Measurements from ENCODE around the gene DNAJC22. TPM values are rescaled to one million over a fixed set of nuclear protein-coding genes. Genes with fewer than 3 reads are reported as not detected.

Gene DNAJC22
- total and polyA plus RNA-seq, 2 of the 13 experiments (the other 11 are each of a cell fraction or from before 2014, with no cell fraction given), result 25.2 to 31.7 TPM

DNA sequence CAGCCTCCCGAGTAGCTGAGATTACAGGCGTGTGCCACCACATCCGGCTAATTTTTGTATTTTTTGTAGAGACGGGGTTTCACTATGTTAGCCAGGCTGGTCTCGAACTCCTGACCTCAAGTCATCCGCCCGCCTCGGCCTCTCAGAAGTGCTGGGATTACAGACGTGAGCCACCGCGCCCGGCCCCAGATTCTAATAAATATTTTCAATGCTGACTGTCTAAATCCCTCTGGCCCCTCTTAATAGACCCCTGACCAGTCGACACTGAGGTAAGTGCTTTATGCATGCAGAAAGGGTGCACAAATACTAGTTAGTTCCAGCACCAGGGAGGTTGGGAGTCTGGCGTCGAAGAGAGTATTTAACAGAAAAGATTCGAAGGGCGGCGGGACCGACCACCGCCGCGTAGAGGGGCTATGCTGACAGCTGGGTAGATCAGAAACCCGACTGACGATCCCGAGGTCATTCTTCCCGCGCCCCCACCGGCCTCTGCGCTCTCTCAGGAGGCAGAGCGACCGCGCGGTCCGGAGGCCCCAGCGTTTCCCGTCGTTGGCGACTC is 19.5 kb downstream of the DNAJC22 start (continued):
- TF ChIP-seq, protein P1, sequence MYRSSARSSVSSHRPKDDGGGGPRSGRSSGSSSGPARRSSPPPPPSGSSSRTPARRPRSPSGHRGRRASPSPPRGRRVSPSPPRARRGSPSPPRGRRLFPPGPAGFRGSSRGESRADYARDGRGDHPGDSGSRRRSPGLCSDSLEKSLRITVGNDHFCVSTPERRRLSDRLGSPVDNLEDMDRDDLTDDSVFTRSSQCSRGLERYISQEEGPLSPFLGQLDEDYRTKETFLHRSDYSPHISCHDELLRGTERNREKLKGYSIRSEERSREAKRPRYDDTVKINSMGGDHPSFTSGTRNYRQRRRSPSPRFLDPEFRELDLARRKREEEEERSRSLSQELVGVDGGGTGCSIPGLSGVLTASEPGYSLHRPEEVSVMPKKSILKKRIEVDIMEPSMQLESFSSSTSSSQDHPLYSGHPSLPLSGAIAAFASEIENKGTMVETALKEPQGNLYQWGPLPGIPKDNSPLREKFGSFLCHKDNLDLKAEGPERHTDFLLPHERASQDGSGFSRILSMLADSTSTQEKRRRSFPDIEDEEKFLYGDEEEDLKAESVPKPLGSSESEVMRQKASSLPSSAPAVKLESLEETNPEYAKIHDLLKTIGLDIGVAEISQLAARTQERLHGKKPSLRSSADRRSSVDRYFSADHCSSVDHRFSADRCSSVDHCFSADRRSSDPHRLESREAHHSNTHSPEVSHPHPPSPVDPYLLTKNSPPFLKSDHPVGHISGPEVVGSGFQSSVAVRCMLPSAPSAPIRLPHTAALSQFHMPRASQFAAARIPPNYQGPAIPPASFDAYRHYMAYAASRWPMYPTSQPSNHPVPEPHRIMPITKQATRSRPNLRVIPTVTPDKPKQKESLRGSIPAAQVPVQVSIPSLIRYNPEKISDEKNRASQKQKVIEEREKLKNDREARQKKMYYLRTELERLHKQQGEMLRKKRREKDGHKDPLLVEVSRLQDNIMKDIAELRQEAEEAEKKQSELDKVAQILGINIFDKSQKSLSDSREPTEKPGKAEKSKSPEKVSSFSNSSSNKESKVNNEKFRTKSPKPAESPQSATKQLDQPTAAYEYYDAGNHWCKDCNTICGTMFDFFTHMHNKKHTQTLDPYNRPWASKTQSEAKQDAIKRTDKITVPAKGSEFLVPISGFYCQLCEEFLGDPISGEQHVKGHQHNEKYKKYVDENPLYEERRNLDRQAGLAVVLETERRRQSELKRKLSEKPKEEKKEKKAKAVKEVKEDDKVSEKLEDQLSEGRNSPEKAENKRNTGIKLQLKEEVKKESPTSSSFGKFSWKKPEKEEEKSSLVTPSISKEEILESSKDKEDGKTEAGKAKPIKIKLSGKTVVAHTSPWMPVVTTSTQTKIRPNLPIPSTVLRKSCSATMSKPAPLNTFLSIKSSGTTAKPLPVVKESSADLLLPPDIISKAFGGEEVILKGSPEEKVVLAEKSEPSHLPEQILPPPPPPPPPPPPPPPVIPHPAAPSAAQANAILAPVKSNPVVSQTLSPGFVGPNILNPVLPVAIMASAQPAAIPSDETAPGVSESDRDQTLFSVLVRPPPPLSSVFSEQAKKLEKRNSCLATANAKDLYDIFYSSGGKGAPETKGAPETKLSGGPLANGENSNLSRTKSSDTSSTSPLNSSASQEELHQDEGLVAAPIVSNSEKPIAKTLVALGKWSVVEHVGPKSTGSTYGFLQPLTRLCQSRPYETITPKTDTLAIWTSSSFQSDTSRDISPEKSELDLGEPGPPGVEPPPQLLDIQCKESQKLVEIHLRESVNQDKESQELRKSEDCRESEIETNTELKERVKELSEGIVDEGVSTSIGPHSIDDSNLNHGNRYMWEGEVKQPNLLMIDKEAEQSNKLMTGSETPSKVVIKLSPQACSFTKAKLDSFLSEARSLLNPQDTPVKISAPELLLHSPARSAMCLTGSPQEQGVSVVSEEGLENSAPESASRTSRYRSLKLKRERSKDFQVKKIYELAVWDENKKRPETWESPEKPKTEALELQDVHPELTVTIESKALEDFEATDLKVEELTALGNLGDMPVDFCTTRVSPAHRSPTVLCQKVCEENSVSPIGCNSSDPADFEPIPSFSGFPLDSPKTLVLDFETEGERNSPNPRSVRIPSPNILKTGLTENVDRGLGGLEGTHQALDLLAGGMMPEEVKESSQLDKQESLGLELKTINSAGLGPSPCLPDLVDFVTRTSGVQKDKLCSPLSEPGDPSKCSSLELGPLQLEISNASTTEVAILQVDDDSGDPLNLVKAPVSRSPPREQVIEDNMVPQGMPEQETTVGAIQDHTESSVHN (CRISPR knock-in tag; IDR thresholded peaks at IDR 0.05), result no peak
- TF ChIP-seq STAT5B (CRISPR knock-in tag; IDR thresholded peaks at IDR 0.05) (no peak), JUN (CRISPR knock-in tag; IDR thresholded peaks at IDR 0.05) (no peak), CENPBD1 (CRISPR knock-in tag; IDR thresholded peaks at IDR 0.05; ENCODE audit: borderline replicate concordance, low read depth) (no peak), ZBTB8A (CRISPR knock-in tag; IDR thresholded peaks at IDR 0.05; ENCODE audit: borderline replicate concordance, low read depth) (no peak), ZSCAN5A (CRISPR knock-in tag; IDR thresholded peaks at IDR 0.05; ENCODE audit: borderline replicate concordance) (no peak), LCORL (IDR thresholded peaks at IDR 0.05) (no peak), LCORL (CRISPR knock-in tag; IDR thresholded peaks at IDR 0.05) (no peak; the same call in 1 of the 2 replicates)
- TF ChIP-seq, protein P2, sequence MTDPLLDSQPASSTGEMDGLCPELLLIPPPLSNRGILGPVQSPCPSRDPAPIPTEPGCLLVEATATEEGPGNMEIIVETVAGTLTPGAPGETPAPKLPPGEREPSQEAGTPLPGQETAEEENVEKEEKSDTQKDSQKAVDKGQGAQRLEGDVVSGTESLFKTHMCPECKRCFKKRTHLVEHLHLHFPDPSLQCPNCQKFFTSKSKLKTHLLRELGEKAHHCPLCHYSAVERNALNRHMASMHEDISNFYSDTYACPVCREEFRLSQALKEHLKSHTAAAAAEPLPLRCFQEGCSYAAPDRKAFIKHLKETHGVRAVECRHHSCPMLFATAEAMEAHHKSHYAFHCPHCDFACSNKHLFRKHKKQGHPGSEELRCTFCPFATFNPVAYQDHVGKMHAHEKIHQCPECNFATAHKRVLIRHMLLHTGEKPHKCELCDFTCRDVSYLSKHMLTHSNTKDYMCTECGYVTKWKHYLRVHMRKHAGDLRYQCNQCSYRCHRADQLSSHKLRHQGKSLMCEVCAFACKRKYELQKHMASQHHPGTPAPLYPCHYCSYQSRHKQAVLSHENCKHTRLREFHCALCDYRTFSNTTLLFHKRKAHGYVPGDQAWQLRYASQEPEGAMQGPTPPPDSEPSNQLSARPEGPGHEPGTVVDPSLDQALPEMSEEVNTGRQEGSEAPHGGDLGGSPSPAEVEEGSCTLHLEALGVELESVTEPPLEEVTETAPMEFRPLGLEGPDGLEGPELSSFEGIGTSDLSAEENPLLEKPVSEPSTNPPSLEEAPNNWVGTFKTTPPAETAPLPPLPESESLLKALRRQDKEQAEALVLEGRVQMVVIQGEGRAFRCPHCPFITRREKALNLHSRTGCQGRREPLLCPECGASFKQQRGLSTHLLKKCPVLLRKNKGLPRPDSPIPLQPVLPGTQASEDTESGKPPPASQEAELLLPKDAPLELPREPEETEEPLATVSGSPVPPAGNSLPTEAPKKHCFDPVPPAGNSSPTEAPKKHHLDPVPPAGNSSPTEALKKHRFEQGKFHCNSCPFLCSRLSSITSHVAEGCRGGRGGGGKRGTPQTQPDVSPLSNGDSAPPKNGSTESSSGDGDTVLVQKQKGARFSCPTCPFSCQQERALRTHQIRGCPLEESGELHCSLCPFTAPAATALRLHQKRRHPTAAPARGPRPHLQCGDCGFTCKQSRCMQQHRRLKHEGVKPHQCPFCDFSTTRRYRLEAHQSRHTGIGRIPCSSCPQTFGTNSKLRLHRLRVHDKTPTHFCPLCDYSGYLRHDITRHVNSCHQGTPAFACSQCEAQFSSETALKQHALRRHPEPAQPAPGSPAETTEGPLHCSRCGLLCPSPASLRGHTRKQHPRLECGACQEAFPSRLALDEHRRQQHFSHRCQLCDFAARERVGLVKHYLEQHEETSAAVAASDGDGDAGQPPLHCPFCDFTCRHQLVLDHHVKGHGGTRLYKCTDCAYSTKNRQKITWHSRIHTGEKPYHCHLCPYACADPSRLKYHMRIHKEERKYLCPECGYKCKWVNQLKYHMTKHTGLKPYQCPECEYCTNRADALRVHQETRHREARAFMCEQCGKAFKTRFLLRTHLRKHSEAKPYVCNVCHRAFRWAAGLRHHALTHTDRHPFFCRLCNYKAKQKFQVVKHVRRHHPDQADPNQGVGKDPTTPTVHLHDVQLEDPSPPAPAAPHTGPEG (CRISPR knock-in tag; IDR thresholded peaks at IDR 0.05), result no peak
- TF ChIP-seq, protein P3, sequence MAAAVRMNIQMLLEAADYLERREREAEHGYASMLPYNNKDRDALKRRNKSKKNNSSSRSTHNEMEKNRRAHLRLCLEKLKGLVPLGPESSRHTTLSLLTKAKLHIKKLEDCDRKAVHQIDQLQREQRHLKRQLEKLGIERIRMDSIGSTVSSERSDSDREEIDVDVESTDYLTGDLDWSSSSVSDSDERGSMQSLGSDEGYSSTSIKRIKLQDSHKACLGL (CRISPR knock-in tag; IDR thresholded peaks at IDR 0.05), result no peak
